Measurements from ENCODE around the gene SPINT1. TPM values are rescaled to one million over a fixed set of nuclear protein-coding genes. Genes with fewer than 3 reads are reported as not detected.

The SPINT1 gene
- total and polyA plus RNA-seq, 2 experiments from 2014 or later, result 197 to 252 TPM

DNA sequence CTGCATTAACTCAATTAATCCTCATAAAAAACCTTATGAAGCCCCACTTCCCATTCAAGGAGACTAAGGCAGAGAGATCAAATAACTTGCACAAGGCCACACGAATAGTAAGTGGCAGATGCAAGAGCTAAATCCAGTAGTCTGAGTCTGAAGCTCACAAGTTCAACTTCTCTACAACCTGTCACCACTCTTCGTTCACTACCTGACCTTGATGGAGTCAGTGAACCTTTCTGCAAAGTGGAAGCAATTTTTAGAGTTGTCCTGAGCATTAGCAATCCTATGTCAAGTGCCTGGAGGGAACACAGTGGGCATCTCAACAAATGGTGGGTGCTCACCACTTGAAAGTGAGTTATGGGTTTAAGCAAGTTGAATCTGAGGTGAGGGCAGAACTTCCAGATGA is 2.1 kb upstream of the SPINT1 start:
- peaks cover 31% of the 10 kb centered on the region for H3K79me2 ChIP-seq
- 87% methylated on average over 2 of the region's 2 CpGs for WGBS (ENCODE audit: low lambda C conversion rate, missing lambda C conversion rate)
- H3K27me3 ChIP-seq, result no peaks in the 10 kb centered on the region
- H4K20me1 ChIP-seq (ENCODE audit: insufficient read depth, poor library complexity, severe bottlenecking), result no peaks in the 10 kb centered on the region
- DNase-seq (ENCODE audit: low spot score), result no peak
- TF ChIP-seq, protein P1, sequence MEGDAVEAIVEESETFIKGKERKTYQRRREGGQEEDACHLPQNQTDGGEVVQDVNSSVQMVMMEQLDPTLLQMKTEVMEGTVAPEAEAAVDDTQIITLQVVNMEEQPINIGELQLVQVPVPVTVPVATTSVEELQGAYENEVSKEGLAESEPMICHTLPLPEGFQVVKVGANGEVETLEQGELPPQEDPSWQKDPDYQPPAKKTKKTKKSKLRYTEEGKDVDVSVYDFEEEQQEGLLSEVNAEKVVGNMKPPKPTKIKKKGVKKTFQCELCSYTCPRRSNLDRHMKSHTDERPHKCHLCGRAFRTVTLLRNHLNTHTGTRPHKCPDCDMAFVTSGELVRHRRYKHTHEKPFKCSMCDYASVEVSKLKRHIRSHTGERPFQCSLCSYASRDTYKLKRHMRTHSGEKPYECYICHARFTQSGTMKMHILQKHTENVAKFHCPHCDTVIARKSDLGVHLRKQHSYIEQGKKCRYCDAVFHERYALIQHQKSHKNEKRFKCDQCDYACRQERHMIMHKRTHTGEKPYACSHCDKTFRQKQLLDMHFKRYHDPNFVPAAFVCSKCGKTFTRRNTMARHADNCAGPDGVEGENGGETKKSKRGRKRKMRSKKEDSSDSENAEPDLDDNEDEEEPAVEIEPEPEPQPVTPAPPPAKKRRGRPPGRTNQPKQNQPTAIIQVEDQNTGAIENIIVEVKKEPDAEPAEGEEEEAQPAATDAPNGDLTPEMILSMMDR (IDR thresholded peaks at IDR 0.05; ENCODE audit: poor library complexity), result no peak
- TF ChIP-seq EZH2phosphoT487 (IDR thresholded peaks at IDR 0.05; ENCODE audit: low read depth, severe bottlenecking, unreplicated experiment), result no peak
- no peak for TF ChIP-seq EZH2 (IDR thresholded peaks at IDR 0.05; ENCODE audit: borderline replicate concordance)
- H3K36me3 ChIP-seq (replicated peaks; ENCODE audit: insufficient read depth, low read depth), result no peaks in the 10 kb centered on the region
- H2AFZ ChIP-seq, result no peak overlapping the region
- H3K9me3 ChIP-seq (ENCODE audit: low read depth), result no peaks in the 10 kb centered on the region
- no peak overlapping the region for H3K4me2 ChIP-seq
- H3K4me1 ChIP-seq (ENCODE audit: insufficient read depth), result peaks cover 4% of the 10 kb centered on the region
- H3K9me2 ChIP-seq (replicated peaks; ENCODE audit: insufficient read depth), result no peaks in the 10 kb centered on the region
- H3K27ac ChIP-seq, result no peak overlapping the region
- H3K4me3 ChIP-seq, result no peak overlapping the region

DNA sequence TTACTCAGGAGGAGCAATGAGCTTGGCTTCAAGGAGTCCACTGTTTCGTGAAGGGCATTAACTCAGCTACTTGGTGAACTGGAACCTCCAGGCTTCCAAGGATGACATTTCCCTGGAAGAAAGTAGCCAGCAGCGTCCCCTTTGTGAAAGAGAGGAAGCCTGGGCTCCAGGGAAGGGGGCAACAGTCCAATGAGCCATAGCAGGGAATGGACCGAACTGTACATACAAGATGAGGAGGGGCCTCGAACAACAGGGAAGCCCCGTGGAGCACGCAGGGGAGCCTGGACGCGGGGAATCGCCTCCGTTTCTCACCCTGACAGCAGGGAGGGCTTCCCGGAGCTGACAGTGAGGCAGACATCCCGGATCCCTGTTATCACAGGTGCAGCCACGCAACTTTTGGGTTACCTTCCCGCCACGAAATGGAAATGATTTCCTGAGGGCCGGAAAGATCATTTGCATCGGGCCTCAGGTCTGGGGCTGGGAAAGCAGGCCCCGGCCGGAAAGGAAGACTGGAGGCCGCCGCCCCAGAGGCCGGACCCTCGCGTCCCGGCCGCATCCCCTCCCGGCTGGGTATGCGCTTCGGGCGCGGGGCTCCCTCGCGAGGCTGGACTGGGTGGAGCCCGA is 475 bp upstream of the SPINT1 start:
- peak overlapping the region; percentile 83 for H2AFZ ChIP-seq
- peak; percentile 14 for DNase-seq (ENCODE audit: low spot score)
- H3K27me3 ChIP-seq, result no peaks in the 10 kb centered on the region
- peaks cover 43% of the 10 kb centered on the region for H3K79me2 ChIP-seq
- peak overlapping the region; percentile 69 for H3K4me3 ChIP-seq
- TF ChIP-seq EZH2phosphoT487 (IDR thresholded peaks at IDR 0.05; ENCODE audit: low read depth, severe bottlenecking, unreplicated experiment) (no peak), EZH2 (IDR thresholded peaks at IDR 0.05; ENCODE audit: borderline replicate concordance) (no peak)
- TF ChIP-seq, protein P1 (IDR thresholded peaks at IDR 0.05; ENCODE audit: poor library complexity), result no peak
- 14% methylated on average over 32 of the region's 34 CpGs for WGBS (ENCODE audit: low lambda C conversion rate, missing lambda C conversion rate)
- peak overlapping the region; percentile 96 for H3K27ac ChIP-seq
- H3K4me1 ChIP-seq (ENCODE audit: insufficient read depth), result peaks cover 8% of the 10 kb centered on the region
- H3K36me3 ChIP-seq (replicated peaks; ENCODE audit: insufficient read depth, low read depth), result no peaks in the 10 kb centered on the region
- no peaks in the 10 kb centered on the region for H3K9me3 ChIP-seq (ENCODE audit: low read depth)
- H4K20me1 ChIP-seq (ENCODE audit: insufficient read depth, poor library complexity, severe bottlenecking), result no peaks in the 10 kb centered on the region
- H3K4me2 ChIP-seq, result peak overlapping the region; percentile 90
- no peaks in the 10 kb centered on the region for H3K9me2 ChIP-seq (replicated peaks; ENCODE audit: insufficient read depth)

DNA sequence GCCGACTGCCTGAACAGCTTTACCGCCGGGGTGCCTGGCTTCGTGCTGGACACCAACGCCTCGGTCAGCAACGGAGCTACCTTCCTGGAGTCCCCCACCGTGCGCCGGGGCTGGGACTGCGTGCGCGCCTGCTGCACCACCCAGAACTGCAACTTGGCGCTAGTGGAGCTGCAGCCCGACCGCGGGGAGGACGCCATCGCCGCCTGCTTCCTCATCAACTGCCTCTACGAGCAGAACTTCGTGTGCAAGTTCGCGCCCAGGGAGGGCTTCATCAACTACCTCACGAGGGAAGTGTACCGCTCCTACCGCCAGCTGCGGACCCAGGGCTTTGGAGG is 815 bp downstream of the SPINT1 start:
- H3K79me2 ChIP-seq, result peaks cover 54% of the 10 kb centered on the region
- no peaks in the 10 kb centered on the region for H3K9me3 ChIP-seq (ENCODE audit: low read depth)
- 3% methylated on average over 28 of the region's 28 CpGs for WGBS (ENCODE audit: low lambda C conversion rate, missing lambda C conversion rate)
- H3K27me3 ChIP-seq, result no peaks in the 10 kb centered on the region
- peak overlapping the region; percentile 96 for H3K27ac ChIP-seq
- no peaks in the 10 kb centered on the region for H3K9me2 ChIP-seq (replicated peaks; ENCODE audit: insufficient read depth)
- no peaks in the 10 kb centered on the region for H3K36me3 ChIP-seq (replicated peaks; ENCODE audit: insufficient read depth, low read depth)
- no peaks in the 10 kb centered on the region for H4K20me1 ChIP-seq (ENCODE audit: insufficient read depth, poor library complexity, severe bottlenecking)
- H3K4me2 ChIP-seq, result peak overlapping the region; percentile 90
- H3K4me1 ChIP-seq (ENCODE audit: insufficient read depth), result peaks cover 8% of the 10 kb centered on the region
- H3K4me3 ChIP-seq, result peak overlapping the region; percentile 69
- peak; percentile 50 for DNase-seq (ENCODE audit: low spot score)
- peak; percentile 55 for TF ChIP-seq EZH2 (IDR thresholded peaks at IDR 0.05; ENCODE audit: borderline replicate concordance)
- TF ChIP-seq, protein P1 (IDR thresholded peaks at IDR 0.05; ENCODE audit: poor library complexity), result no peak
- TF ChIP-seq EZH2phosphoT487 (IDR thresholded peaks at IDR 0.05; ENCODE audit: low read depth, severe bottlenecking, unreplicated experiment), result no peak
- H2AFZ ChIP-seq, result peak overlapping the region; percentile 83

All from hepatocyte (in vitro differentiated cells).